ENCODE results near the gene UBA1. TPM values are rescaled to one million over a fixed set of nuclear protein-coding genes. Genes with fewer than 3 reads are reported as not detected.

UBA1 gene
- total and polyA plus RNA-seq, 10 of the 15 experiments (the other 5 are each of a cell fraction or from before 2014, with no cell fraction given) = 60.4 to 314 (median 216) TPM

DNA sequence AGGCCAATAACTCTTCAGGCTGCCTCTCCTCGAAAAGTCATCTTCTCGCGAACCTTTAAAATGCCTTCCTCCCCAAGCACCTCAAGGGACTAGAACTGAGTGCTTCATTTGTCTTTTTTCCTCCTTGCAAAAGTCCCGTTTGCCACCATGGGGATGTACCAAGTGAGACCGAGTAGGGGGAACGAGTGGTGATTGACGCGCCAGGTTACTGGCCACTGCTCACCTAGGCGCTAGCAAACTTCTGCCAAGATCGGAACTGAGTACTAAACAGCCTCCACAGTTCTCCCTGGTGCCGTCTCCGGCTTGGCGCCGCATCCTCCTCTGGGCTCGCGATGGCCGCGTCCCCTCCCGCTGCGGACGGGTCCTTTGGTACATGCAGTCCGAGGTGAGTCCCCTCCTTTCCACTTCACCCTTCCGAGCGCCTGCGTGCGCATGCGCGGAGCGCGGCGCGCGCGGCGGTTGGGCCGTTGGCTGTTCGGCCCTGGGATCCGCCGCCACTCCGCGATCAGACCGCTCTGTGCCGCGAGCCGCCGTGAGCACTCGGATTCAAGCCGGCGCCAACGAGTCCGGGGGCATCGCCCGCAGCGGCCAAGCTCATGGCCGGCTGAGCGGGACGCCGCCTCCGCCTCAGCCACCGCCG is 24.8 kb downstream of the UBA1 start, which contains the start of gene CDK16 (continued):
- peak; percentile 82; the same call in 1 of the 2 replicates for TF ChIP-seq LARP7 (IDR thresholded peaks at IDR 0.05)
- TF ChIP-seq JUNB (IDR thresholded peaks at IDR 0.05) = no peak; the same call in 1 of the 2 replicates
- TF ChIP-seq TARDBP (IDR thresholded peaks at IDR 0.05; ENCODE audit: borderline replicate concordance) = no peak
- no peak for TF ChIP-seq EED (IDR thresholded peaks at IDR 0.05; ENCODE audit: low read depth)
- TF ChIP-seq, protein P1, sequence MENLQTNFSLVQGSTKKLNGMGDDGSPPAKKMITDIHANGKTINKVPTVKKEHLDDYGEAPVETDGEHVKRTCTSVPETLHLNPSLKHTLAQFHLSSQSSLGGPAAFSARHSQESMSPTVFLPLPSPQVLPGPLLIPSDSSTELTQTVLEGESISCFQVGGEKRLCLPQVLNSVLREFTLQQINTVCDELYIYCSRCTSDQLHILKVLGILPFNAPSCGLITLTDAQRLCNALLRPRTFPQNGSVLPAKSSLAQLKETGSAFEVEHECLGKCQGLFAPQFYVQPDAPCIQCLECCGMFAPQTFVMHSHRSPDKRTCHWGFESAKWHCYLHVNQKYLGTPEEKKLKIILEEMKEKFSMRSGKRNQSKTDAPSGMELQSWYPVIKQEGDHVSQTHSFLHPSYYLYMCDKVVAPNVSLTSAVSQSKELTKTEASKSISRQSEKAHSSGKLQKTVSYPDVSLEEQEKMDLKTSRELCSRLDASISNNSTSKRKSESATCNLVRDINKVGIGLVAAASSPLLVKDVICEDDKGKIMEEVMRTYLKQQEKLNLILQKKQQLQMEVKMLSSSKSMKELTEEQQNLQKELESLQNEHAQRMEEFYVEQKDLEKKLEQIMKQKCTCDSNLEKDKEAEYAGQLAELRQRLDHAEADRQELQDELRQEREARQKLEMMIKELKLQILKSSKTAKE (IDR thresholded peaks at IDR 0.05; ENCODE audit: low read depth, poor library complexity, severe bottlenecking) = peak; percentile 91
- TF ChIP-seq, protein P2, sequence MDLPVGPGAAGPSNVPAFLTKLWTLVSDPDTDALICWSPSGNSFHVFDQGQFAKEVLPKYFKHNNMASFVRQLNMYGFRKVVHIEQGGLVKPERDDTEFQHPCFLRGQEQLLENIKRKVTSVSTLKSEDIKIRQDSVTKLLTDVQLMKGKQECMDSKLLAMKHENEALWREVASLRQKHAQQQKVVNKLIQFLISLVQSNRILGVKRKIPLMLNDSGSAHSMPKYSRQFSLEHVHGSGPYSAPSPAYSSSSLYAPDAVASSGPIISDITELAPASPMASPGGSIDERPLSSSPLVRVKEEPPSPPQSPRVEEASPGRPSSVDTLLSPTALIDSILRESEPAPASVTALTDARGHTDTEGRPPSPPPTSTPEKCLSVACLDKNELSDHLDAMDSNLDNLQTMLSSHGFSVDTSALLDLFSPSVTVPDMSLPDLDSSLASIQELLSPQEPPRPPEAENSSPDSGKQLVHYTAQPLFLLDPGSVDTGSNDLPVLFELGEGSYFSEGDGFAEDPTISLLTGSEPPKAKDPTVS (IDR thresholded peaks at IDR 0.05; ENCODE audit: low read depth, low read length) = no peak
- peak; percentile 89 for TF ChIP-seq RELA (IDR thresholded peaks at IDR 0.05; ENCODE audit: borderline replicate concordance, partially characterized antibody)
- TF ChIP-seq RB1 (IDR thresholded peaks at IDR 0.05; ENCODE audit: borderline replicate concordance) = peak; percentile 84
- peak; percentile 97 for TF ChIP-seq NBN (IDR thresholded peaks at IDR 0.05)
- no peak; the same call in 1 of the 2 replicates for TF ChIP-seq CREM (IDR thresholded peaks at IDR 0.05; ENCODE audit: low read depth)
- 0 out of 2 replicates have a peak, but pooled peaks have one; percentile 26 for TF ChIP-seq TCF12 (IDR thresholded peaks at IDR 0.05; ENCODE audit: low read depth, low read length)
- TF ChIP-seq NRF1 (conservative IDR thresholded peaks at IDR 0.05; ENCODE audit: low read depth, low read length) = peak; percentile 86
- TF ChIP-seq RFX5 (IDR thresholded peaks at IDR 0.05; ENCODE audit: low read depth, low read length) = no peak
- no peak for TF ChIP-seq NFXL1 (IDR thresholded peaks at IDR 0.05; ENCODE audit: borderline replicate concordance)
- TF ChIP-seq BHLHE40 (IDR thresholded peaks at IDR 0.05; ENCODE audit: borderline replicate concordance in 1 of 2, low read depth in 2 of 2, low read length in 1 of 2) = peak; percentile 96 to 99
- TF ChIP-seq NFYB (IDR thresholded peaks at IDR 0.05; ENCODE audit: insufficient read depth, low read depth, low read length) = peak; percentile 46; the same call in 1 of the 2 replicates

Measured in GM12878 (cell line).